Measurements from ENCODE around the gene ZDHHC8.
A peak's percentile ranks its signal among the peaks of the same experiment; 100 is the strongest.

The ZDHHC8 gene

GRCh38 chr22:20130731-20131596, 640 bp upstream of the ZDHHC8 start:
- DNase-seq: peak; percentile 53 to 76 (median 74)

GRCh38 chr22:20131859-20132685, 468 bp downstream of the ZDHHC8 start:
- DNase-seq: peak in 3 of 6 experiments; percentile 28 to 52 (median 30)

- DNase-seq: no peak
Observed at GRCh38 chr22:20132686-20133246, 1.2 kb downstream of the ZDHHC8 start.

- no peak for DNase-seq
Observed at GRCh38 chr22:20133930-20134549, 2.4 kb downstream of the ZDHHC8 start.

- no peak for DNase-seq
Observed at GRCh38 chr22:20135265-20135664, 3.7 kb downstream of the ZDHHC8 start.

- no peak for DNase-seq
Observed at GRCh38 chr22:20135806-20136602, 4.4 kb downstream of the ZDHHC8 start.

GRCh38 chr22:20136603-20136873, 4.9 kb downstream of the ZDHHC8 start:
- no peak for DNase-seq

- no peak for DNase-seq
Observed at GRCh38 chr22:20137113-20137512, 5.5 kb downstream of the ZDHHC8 start.

- no peak for DNase-seq
Observed at GRCh38 chr22:20137671-20138416, 6.2 kb downstream of the ZDHHC8 start.

- DNase-seq: no peak
Observed at GRCh38 chr22:20138417-20138738, 6.8 kb downstream of the ZDHHC8 start.

GRCh38 chr22:20138868-20139267, 7.3 kb downstream of the ZDHHC8 start:
- no peak for DNase-seq

- no peak for DNase-seq
Observed at GRCh38 chr22:20139391-20140106, 7.9 kb downstream of the ZDHHC8 start.

GRCh38 chr22:20140107-20140445, 8.5 kb downstream of the ZDHHC8 start:
- DNase-seq: no peak

GRCh38 chr22:20140521-20140964, 8.9 kb downstream of the ZDHHC8 start:
- DNase-seq: no peak

GRCh38 chr22:20141186-20142077, 9.8 kb downstream of the ZDHHC8 start:
- DNase-seq: no peak

- DNase-seq: no peak
Observed at GRCh38 chr22:20142711-20143621, 11.4 kb downstream of the ZDHHC8 start.

GRCh38 chr22:20143883-20144665, 12.5 kb downstream of the ZDHHC8 start:
- DNase-seq: no peak

- DNase-seq: no peak
Observed at GRCh38 chr22:20145206-20145831, 13.7 kb downstream of the ZDHHC8 start.

Measured in stimulated activated naive CD4-positive, alpha-beta T cell (primary cell).